ENCODE data around the gene NR1D2. TPM values are rescaled to one million over a fixed set of nuclear protein-coding genes. Genes with fewer than 3 reads are reported as not detected.

NR1D2 gene
- total RNA-seq, 1 donor from 2014 or later = 19.4 TPM

DNA sequence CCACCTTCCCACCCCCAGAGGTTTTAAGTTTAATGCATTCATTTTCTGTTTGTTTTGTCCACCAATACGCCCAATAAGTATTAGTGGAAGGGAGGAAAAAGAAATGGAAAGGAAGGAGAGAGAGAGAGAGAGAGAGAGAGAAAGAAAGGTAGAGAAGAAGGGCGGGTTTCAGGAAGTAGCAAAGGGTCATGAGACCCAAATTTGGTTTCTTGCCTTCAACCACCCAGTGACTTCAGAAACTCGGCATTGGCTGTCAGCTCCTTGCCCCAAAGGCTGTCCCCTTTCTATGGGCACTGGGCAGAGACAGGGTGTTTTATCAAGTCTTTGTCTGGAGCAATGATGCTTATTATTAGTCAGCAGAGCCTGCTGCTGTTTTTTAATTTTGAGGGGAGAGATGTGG is 13.5 kb upstream of the NR1D2 start:
- H3K27ac ChIP-seq = no peak overlapping the region
- DNase-seq (ENCODE audit: extremely low spot score in 2 of 2) = no peak
- no peaks in the 10 kb centered on the region for H3K27me3 ChIP-seq
- H3K9me3 ChIP-seq = no peaks in the 10 kb centered on the region
- intact Hi-C loops (cut with DNase I) = no loop called here
- no peak overlapping the region for H3K4me3 ChIP-seq
- H3K4me1 ChIP-seq = no peaks in the 10 kb centered on the region
- H3K36me3 ChIP-seq = no peaks in the 10 kb centered on the region
- no peak for TF ChIP-seq POLR2AphosphoS5 (IDR thresholded peaks at IDR 0.05; ENCODE audit: insufficient read depth in 1 of 2, low read depth in 1 of 2)
- no peak for TF ChIP-seq POLR2A (IDR thresholded peaks at IDR 0.05)
- TF ChIP-seq, protein P1, sequence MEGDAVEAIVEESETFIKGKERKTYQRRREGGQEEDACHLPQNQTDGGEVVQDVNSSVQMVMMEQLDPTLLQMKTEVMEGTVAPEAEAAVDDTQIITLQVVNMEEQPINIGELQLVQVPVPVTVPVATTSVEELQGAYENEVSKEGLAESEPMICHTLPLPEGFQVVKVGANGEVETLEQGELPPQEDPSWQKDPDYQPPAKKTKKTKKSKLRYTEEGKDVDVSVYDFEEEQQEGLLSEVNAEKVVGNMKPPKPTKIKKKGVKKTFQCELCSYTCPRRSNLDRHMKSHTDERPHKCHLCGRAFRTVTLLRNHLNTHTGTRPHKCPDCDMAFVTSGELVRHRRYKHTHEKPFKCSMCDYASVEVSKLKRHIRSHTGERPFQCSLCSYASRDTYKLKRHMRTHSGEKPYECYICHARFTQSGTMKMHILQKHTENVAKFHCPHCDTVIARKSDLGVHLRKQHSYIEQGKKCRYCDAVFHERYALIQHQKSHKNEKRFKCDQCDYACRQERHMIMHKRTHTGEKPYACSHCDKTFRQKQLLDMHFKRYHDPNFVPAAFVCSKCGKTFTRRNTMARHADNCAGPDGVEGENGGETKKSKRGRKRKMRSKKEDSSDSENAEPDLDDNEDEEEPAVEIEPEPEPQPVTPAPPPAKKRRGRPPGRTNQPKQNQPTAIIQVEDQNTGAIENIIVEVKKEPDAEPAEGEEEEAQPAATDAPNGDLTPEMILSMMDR (IDR thresholded peaks at IDR 0.05) = no peak

DNA sequence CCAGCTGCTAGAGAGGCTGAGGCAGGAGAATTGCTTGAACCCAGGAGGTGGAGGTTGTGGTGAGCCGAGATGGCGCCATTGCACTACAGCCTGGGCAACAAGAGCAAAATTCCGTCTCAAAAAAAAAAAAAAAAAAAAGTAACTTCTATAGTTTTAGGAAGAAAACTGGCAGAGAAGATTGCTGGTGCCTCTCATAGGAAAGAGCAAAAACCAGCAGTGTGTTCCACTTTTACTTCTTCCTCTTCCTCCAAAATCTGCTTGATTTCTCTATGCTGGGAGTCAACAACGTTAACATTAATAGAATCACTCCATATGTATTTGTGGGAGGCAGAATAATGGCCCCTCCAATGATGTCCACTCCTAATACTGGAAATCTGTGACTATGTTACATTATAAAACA is 12.5 kb upstream of the NR1D2 start:
- H3K9me3 ChIP-seq = no peaks in the 10 kb centered on the region
- H3K4me1 ChIP-seq = no peaks in the 10 kb centered on the region
- intact Hi-C loops (cut with DNase I) = no loop called here
- no peaks in the 10 kb centered on the region for H3K36me3 ChIP-seq
- no peak overlapping the region for H3K4me3 ChIP-seq
- H3K27me3 ChIP-seq = no peaks in the 10 kb centered on the region
- no peak for TF ChIP-seq POLR2AphosphoS5 (IDR thresholded peaks at IDR 0.05; ENCODE audit: insufficient read depth in 1 of 2, low read depth in 1 of 2)
- TF ChIP-seq, protein P1 (IDR thresholded peaks at IDR 0.05) = no peak
- TF ChIP-seq POLR2A (IDR thresholded peaks at IDR 0.05) = no peak
- no peak for DNase-seq (ENCODE audit: extremely low spot score in 2 of 2)
- no peak overlapping the region for H3K27ac ChIP-seq

DNA sequence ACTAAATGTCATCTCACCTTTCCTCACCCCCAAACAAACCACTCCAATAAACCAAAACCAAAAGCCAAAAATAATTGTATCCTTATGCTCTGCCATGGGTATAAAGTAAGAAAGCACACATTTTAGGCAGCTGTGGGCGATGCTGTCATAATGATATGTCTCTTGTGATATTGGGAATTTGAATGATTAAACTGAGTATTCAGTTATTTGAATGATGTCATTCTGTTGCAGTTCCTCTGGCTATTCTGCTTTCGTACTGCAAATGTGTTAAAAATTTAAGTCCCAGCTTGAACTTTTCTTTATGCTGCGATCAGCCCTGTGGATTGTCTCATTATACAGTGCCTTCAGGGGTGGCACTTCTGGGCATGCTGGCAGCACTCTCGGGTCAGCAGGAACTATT is 10.8 kb upstream of the NR1D2 start:
- DNase-seq (ENCODE audit: extremely low spot score in 2 of 2) = no peak
- H3K4me3 ChIP-seq = no peak overlapping the region
- no peaks in the 10 kb centered on the region for H3K27me3 ChIP-seq
- H3K4me1 ChIP-seq = no peaks in the 10 kb centered on the region
- no peaks in the 10 kb centered on the region for H3K36me3 ChIP-seq
- H3K27ac ChIP-seq = no peak overlapping the region
- intact Hi-C loops (cut with DNase I) = no loop called here
- no peak for TF ChIP-seq POLR2A (IDR thresholded peaks at IDR 0.05)
- no peaks in the 10 kb centered on the region for H3K9me3 ChIP-seq

DNA sequence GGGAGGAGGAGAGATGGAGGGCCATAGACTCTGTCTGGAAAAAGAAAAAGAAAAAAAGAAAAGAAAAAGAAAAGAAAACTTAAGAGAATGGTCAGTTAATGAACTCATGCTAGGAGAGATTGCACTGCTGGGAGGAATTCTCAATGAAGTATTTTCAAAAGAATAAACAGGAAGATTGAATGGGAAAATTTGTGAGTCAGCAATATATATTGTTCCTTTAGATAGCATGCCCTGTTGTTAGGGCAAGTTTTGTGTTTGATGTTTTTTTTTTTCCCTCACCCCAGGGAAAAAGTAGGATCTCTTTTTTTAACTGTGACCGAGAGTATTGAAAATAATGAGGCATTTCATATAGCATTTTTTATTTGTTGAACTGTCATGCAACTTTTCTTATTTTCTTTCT is 7.8 kb upstream of the NR1D2 start:
- H3K27me3 ChIP-seq = no peaks in the 10 kb centered on the region
- no peaks in the 10 kb centered on the region for H3K36me3 ChIP-seq
- DNase-seq (ENCODE audit: extremely low spot score in 2 of 2) = no peak
- intact Hi-C loops (cut with DNase I) = no loop called here
- no peaks in the 10 kb centered on the region for H3K4me1 ChIP-seq
- no peaks in the 10 kb centered on the region for H3K9me3 ChIP-seq
- TF ChIP-seq POLR2AphosphoS5 (IDR thresholded peaks at IDR 0.05; ENCODE audit: insufficient read depth in 1 of 2, low read depth in 1 of 2) (no peak), POLR2A (IDR thresholded peaks at IDR 0.05) (no peak)
- TF ChIP-seq, protein P1 (IDR thresholded peaks at IDR 0.05) = no peak
- no peak overlapping the region for H3K4me3 ChIP-seq
- H3K27ac ChIP-seq = no peak overlapping the region

DNA sequence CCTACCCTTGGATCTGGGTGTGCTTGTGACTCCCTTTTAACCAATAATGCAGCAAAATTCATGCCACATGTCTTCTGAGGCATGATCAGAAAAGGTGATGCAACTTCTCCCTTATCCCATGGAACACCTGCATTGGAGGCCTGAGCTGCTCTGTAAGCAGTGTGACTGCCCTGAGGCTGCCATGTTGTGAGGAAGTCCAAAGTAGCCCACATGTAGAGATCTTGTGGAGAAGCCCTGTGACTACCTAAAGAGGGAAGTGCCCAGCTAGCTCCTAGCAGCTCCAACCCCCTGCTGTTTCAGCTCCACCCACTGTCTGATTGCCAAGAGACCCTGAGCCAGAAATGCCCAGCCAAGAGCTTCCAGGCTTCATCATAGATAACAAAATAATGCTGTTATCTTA is 6.4 kb upstream of the NR1D2 start:
- H3K27me3 ChIP-seq = no peaks in the 10 kb centered on the region
- H3K9me3 ChIP-seq = no peaks in the 10 kb centered on the region
- H3K27ac ChIP-seq = no peak overlapping the region
- TF ChIP-seq, protein P1 (IDR thresholded peaks at IDR 0.05) = no peak
- no peak for TF ChIP-seq POLR2A (IDR thresholded peaks at IDR 0.05)
- TF ChIP-seq POLR2AphosphoS5 (IDR thresholded peaks at IDR 0.05; ENCODE audit: insufficient read depth in 1 of 2, low read depth in 1 of 2) = no peak
- no peak overlapping the region for H3K4me3 ChIP-seq
- H3K36me3 ChIP-seq = no peaks in the 10 kb centered on the region
- no peaks in the 10 kb centered on the region for H3K4me1 ChIP-seq
- intact Hi-C loops (cut with DNase I) = no loop called here
- DNase-seq (ENCODE audit: extremely low spot score in 2 of 2) = no peak

DNA sequence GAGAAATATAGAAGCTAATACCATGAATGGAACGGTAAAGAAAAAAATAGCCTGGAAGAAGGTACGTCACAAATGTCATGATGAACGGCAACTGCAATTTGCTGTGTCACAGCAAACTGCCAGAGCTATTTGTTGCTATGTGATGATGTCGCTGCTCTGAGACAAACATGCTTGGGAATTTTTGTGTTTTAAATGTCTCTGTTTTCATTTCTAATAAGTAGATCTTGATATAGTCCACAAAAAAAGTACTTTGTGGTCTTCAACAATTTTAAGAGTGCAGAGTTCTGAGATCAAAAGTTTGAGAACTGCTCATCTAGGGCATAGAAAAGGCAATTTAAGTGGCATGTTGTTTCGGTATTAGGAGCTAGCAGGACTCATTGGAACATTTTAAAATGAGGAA is 4.3 kb upstream of the NR1D2 start:
- TF ChIP-seq POLR2A (IDR thresholded peaks at IDR 0.05) (no peak), POLR2AphosphoS5 (IDR thresholded peaks at IDR 0.05; ENCODE audit: insufficient read depth in 1 of 2, low read depth in 1 of 2) (no peak)
- TF ChIP-seq, protein P1 (IDR thresholded peaks at IDR 0.05) = no peak
- H3K9me3 ChIP-seq = no peaks in the 10 kb centered on the region
- DNase-seq (ENCODE audit: extremely low spot score in 2 of 2) = no peak
- peaks cover 7% of the 10 kb centered on the region for H3K4me1 ChIP-seq
- no peaks in the 10 kb centered on the region for H3K27me3 ChIP-seq
- no peaks in the 10 kb centered on the region for H3K36me3 ChIP-seq
- no peak overlapping the region for H3K4me3 ChIP-seq
- no peak overlapping the region for H3K27ac ChIP-seq
- intact Hi-C loops (cut with DNase I) = no loop called here

Measured in vagina (tissue), 2 donors.